HG03354 (cell line): ENCODE data around the gene CXCL16.
"Not testable (repeated sequence)": the region's sequence is repeated elsewhere in the genome, so short reads cannot be mapped to it uniquely, and the experiment has no call there.

Experiments used
- ATAC-seq: cut with Tn5 transposase; IDR thresholded peaks from one replicate; pipeline ENCODE4 v1.9.1; 2021; ENCODE audit warnings: mild to moderate bottlenecking; ENCODE audit not compliant: unreplicated experiment, poor library complexity, severe bottlenecking

Gene CXCL16

GRCh38 chr17:4725646-4726310, 13.9 kb downstream of the CXCL16 start:
- no peak for ATAC-seq

- ATAC-seq = no peak
Observed at GRCh38 chr17:4724650-4725049, 15.1 kb downstream of the CXCL16 start.

GRCh38 chr17:4722678-4723240, 17.0 kb downstream of the CXCL16 start:
- ATAC-seq = no peak

GRCh38 chr17:4721203-4722135, 18.3 kb downstream of the CXCL16 start:
- no peak for ATAC-seq

GRCh38 chr17:4720787-4721186, 18.9 kb downstream of the CXCL16 start:
- ATAC-seq = no peak

- ATAC-seq = no peak
Observed at GRCh38 chr17:4719684-4720221, 20.0 kb downstream of the CXCL16 start.

- ATAC-seq = no peak
Observed at GRCh38 chr17:4719146-4719545, 20.6 kb downstream of the CXCL16 start.

- no peak for ATAC-seq
Observed at GRCh38 chr17:4718276-4718675, 21.5 kb downstream of the CXCL16 start.

- ATAC-seq = no peak
Observed at GRCh38 chr17:4717791-4718190, 21.9 kb downstream of the CXCL16 start.

GRCh38 chr17:4716081-4716480, 23.6 kb downstream of the CXCL16 start:
- ATAC-seq = no peak

- ATAC-seq = no peak
Observed at GRCh38 chr17:4715063-4715744, 24.5 kb downstream of the CXCL16 start.

GRCh38 chr17:4714340-4715062, 25.2 kb downstream of the CXCL16 start:
- ATAC-seq = not testable (repeated sequence)

- no peak for ATAC-seq
Observed at GRCh38 chr17:4712526-4712925, 27.2 kb downstream of the CXCL16 start.

- ATAC-seq = no peak
Observed at GRCh38 chr17:4711661-4712181, 28.0 kb downstream of the CXCL16 start.

- no peak for ATAC-seq
Observed at GRCh38 chr17:4710693-4711634, 28.8 kb downstream of the CXCL16 start.

- ATAC-seq = peak; percentile 82
Observed at GRCh38 chr17:4709794-4710692, 29.7 kb downstream of the CXCL16 start, which contains the start of gene ARRB2. Gene ARRB2 (plus strand): TSS chr17:4710632. CDS start chr17:4710722, 90 bp downstream.

- no peak for ATAC-seq
Observed at GRCh38 chr17:4708436-4708835, 31.3 kb downstream of the CXCL16 start.
